PC-9 (cell line): ENCODE results near the gene ZNF606.

Experiments
- EZH2 ChIP-seq: fragments of 200-600 bp; sonication (generic); IDR thresholded peaks from 2 replicates; pipeline ENCODE4 v1.8.0; 2017; ENCODE audit warnings: antibody characterized with exemption, low read depth
- TF ChIP-seq, protein P1 (sequence below): fragments of 200-600 bp; sonication (generic); conservative IDR thresholded peaks from 2 replicates; pipeline ENCODE4 v1.6.1; 2017; ENCODE audit warnings: mixed run types, antibody characterized with exemption, mild to moderate bottlenecking, moderate library complexity

DNA sequence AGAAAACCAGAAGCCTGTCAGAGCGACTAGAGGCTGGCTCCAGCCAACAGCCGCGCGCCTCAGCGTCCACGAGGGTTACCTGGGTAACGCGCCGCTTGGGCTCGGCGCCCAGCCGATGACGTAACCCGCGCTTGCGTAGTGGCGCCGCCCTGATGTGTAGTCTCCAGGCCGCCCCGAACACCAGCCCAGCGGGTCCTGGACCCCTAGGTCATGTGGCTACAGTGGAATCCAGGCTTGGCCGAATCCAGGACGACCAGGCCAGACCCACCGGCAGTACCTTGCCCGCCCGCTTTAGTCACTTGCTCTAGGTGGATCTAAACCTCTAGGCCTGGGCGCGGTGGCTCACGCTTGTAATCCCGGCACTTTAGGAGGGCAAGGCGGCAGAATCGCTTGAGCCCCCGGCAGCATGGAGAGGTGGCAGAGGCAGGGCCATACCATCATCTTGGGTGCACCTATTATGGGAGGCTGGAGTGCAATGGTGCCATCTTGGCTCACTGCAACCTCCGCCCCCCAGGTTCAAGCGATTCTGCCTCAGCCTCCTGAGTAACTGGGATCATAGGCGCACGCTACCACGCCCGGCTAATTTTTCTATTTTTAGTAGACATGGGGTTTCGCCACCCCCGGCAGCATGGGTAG, 7.2 kb upstream of the ZNF606 start:
- TF ChIP-seq, protein P1, sequence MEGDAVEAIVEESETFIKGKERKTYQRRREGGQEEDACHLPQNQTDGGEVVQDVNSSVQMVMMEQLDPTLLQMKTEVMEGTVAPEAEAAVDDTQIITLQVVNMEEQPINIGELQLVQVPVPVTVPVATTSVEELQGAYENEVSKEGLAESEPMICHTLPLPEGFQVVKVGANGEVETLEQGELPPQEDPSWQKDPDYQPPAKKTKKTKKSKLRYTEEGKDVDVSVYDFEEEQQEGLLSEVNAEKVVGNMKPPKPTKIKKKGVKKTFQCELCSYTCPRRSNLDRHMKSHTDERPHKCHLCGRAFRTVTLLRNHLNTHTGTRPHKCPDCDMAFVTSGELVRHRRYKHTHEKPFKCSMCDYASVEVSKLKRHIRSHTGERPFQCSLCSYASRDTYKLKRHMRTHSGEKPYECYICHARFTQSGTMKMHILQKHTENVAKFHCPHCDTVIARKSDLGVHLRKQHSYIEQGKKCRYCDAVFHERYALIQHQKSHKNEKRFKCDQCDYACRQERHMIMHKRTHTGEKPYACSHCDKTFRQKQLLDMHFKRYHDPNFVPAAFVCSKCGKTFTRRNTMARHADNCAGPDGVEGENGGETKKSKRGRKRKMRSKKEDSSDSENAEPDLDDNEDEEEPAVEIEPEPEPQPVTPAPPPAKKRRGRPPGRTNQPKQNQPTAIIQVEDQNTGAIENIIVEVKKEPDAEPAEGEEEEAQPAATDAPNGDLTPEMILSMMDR, result no peak
- no peak for TF ChIP-seq EZH2
